Heart left ventricle (tissue), 16 donors: ENCODE results near the gene ZNF343. TPM values are rescaled to one million over a fixed set of nuclear protein-coding genes. Genes with fewer than 3 reads are reported as not detected.

Source experiments
- ATAC-seq, 4 donors: fragments of 200-7000 bp; cut with Tn5 transposase; one replicate each; pipeline ENCODE4 v1.9.1; 2020 to 2022; ENCODE audit warnings: moderate library complexity in 4 of 4, mild to moderate bottlenecking in 3 of 4, moderate number of reproducible peaks in 1 of 4
- DNase-seq, 5 donors: peaks; one replicate each; pipeline ENCODE4 v3.0.0-alpha.2; 2020
- H3K27ac ChIP-seq, 12 donors: fragments of 200-600 bp; sonication (generic) in 4 of 12; one replicate each; pipeline versions ENCODE4 v1.5.0 to v1.8.0; 2016 to 2022; ENCODE audit warnings: mild to moderate bottlenecking in 2 of 12
- H3K27me3 ChIP-seq, 9 donors: fragments of 200-600 bp; sonication (generic) in 2 of 9; one replicate each; pipeline versions ENCODE4 v1.5.1 to v1.8.0; 2016 to 2022; ENCODE audit warnings: mild to moderate bottlenecking in 3 of 9
- H3K36me3 ChIP-seq, 9 donors: fragments of 200-600 bp; sonication (generic) in 2 of 9; one replicate each; pipeline versions ENCODE4 v1.5.0 to v1.8.0; 2018 to 2022; ENCODE audit warnings: mild to moderate bottlenecking in 2 of 9
- H3K4me1 ChIP-seq, 12 donors: fragments of 200-600 bp; sonication (generic) in 4 of 12; one replicate each; pipeline versions ENCODE4 v1.5.0 to v1.8.0; 2016 to 2022; ENCODE audit warnings: mild to moderate bottlenecking in 3 of 12
- H3K4me3 ChIP-seq, 12 donors: fragments of 200-600 bp; sonication (generic) in 4 of 12; one replicate each; pipeline versions ENCODE4 v1.5.0 to v1.8.0; 2017 to 2022; ENCODE audit warnings: mild to moderate bottlenecking in 9 of 12, moderate library complexity in 4 of 12
- H3K9me3 ChIP-seq, 12 donors: fragments of 200-600 bp; sonication (generic) in 4 of 12; one replicate each; pipeline versions ENCODE4 v1.5.0 to v1.8.0; 2016 to 2022; ENCODE audit warnings: mild to moderate bottlenecking in 1 of 12
- POLR2A ChIP-seq, 2 donors: fragments of 450-650 bp; IDR thresholded peaks; one replicate each; pipeline ENCODE4 v1.6.1; 2017; ENCODE audit warnings: antibody characterized with exemption in 2 of 2, mild to moderate bottlenecking in 2 of 2, moderate library complexity in 2 of 2
- WGBS, 4 donors: extraction: QIAGEN DNeasy Blood & Tissue Kit in 2 of 4; methylation state at CpG; one replicate each; pipeline versions ENCODE4 v1.1.5 to v1.1.7; 2013 to 2018; 5-methylcytosine and 5-hydroxymethylcytosine counted together
- intact Hi-C, 10 donors: fragments of 100-400 bp; cut with DNase I; formaldehyde crosslinking; loops; one replicate each; pipeline versions ENCODE4 v1.11.1 to v1.14.2; 2022
- polyA plus RNA-seq, 2 donors: library from polyadenylated mRNA; stranded (reverse); fragments of 200-250 nt; gene quantifications; one replicate each; pipeline ENCODE4 v1.2.3, GENCODE V29; 2013
- total RNA-seq, 9 donors: library from RNA; depleted of rRNA in 2 of 9; stranded (reverse); fragments of >200 nt in 2 of 9; fragmentation: NEBNext Ultra II Directional in 3 of 9; extraction: Animal tissue kit (Norgen Biotek cat#: 25700) in 3 of 9; gene quantifications; one replicate each; pipeline versions ENCODE4 v1.1.0 to v1.2.4, GENCODE V29; 2016 to 2023
- TF ChIP-seq, protein P1 (sequence below), 12 donors: fragments of 200-600 bp; sonication (generic) in 4 of 12; IDR thresholded peaks; one replicate each; pipeline versions ENCODE4 v1.5.0 to v1.8.0; 2018 to 2022; ENCODE audit warnings: antibody characterized with exemption in 12 of 12, mild to moderate bottlenecking in 5 of 12
- donor health status: ischemic (EF 13 %, LVEDD 7.1; RV severe dilation, severe dysfunction).
- donor health status: healthy with polysubstance abuse.
- donor health status: DM: no; HTN: yes; CAD: no.
- donor health status: DM: no; HTN: no; CAD: no.
- donor health status: ischemic (EF 25% LVEDD 6.9; RV normal size, moderate dysfunction).
- donor health status: ischemic (EF 25% LVEDD 5.7; RV mildly dilated, moderate dysfunction).
- donor health status: healthy.
- donor health status: DM: yes; HTN: yes; CAD: no.
- donor health status: ischemic (EF 35%, LVEDD 5.7; RV mildly dilated, moderate dysfunction).
- donor health status: nonischemic (EF 11% LVEDD 7.7; RV severe dilation, severe dysfunction).
- donor health status: DM: yes; HTN: yes; CAD: no.
- donor health status: PGD.
- donor health status: ischemic (EF 29% LVEDD 5.4; RV normal size, mild dysfunction).
- donor health status: nonischemic (EF 23%, LVEDD 6.1; RV moderate dilation, normal function).

ZNF343 gene
- total and polyA plus RNA-seq, 11 donors = 2.6 to 8.6 (median 5.4) TPM

DNA sequence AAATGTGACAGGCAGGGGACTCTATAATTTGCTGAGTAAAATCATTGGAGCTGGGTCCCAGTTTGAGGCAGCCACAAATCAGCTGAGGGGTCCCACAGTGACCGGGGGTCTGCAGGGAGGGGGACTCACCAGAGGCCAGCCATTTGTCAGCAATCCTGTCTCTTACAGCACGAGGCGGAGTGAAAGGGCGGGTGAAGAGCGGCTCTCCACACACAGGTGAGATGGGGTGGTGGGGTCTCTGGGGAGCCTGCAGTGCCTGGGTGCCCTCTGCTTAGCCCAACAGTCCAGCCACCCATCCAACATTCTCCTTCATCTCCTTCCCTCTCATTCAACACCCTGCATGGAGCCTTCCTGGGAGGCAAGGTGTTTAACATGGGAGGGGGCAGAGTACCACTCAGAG is 28.4 kb upstream of the ZNF343 start:
- intact Hi-C loops = loop anchor here in 1 of 10 donors (10.0 kb wide), 1 partner anchor 458 kb away; no protein-coding TSS in a partner anchor
- Histone ChIP-seq H3K9me3 (no peaks in the 10 kb centered on the region), H3K4me1 (no peaks in the 10 kb centered on the region), H3K4me3 (no peak overlapping the region), H3K36me3 (no peaks in the 10 kb centered on the region), H3K27ac (no peak overlapping the region), H3K27me3 (peaks cover 0 to 61% (median 9%) of the 10 kb centered on the region in 9 donors)
- 76 to 80% (median 79%) methylated on average over 5 of the region's 5 CpGs for WGBS, 4 donors
- TF ChIP-seq, protein P1, sequence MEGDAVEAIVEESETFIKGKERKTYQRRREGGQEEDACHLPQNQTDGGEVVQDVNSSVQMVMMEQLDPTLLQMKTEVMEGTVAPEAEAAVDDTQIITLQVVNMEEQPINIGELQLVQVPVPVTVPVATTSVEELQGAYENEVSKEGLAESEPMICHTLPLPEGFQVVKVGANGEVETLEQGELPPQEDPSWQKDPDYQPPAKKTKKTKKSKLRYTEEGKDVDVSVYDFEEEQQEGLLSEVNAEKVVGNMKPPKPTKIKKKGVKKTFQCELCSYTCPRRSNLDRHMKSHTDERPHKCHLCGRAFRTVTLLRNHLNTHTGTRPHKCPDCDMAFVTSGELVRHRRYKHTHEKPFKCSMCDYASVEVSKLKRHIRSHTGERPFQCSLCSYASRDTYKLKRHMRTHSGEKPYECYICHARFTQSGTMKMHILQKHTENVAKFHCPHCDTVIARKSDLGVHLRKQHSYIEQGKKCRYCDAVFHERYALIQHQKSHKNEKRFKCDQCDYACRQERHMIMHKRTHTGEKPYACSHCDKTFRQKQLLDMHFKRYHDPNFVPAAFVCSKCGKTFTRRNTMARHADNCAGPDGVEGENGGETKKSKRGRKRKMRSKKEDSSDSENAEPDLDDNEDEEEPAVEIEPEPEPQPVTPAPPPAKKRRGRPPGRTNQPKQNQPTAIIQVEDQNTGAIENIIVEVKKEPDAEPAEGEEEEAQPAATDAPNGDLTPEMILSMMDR (IDR thresholded peaks at IDR 0.05) = no peak
- no peak for TF ChIP-seq POLR2A (IDR thresholded peaks at IDR 0.05)
- DNase-seq (no peak), ATAC-seq (no peak)

- intact Hi-C loops = loop anchor here in 1 of 10 donors (10.0 kb wide), 1 partner anchor 458 kb away; no protein-coding TSS in a partner anchor
- H3K4me1 ChIP-seq = no peaks in the 10 kb centered on the region
- H3K9me3 ChIP-seq = no peaks in the 10 kb centered on the region
- no peaks in the 10 kb centered on the region for H3K36me3 ChIP-seq
- TF ChIP-seq, protein P1 (IDR thresholded peaks at IDR 0.05) = no peak
- no peak for TF ChIP-seq POLR2A (IDR thresholded peaks at IDR 0.05)
- WGBS, 4 donors = 59 to 70% (median 65%) methylated on average over 9 to 13 of the region's 13 CpGs
- no peak for ATAC-seq
- DNase-seq = no peak
- peaks cover 0 to 60% (median 9%) of the 10 kb centered on the region in 9 donors for H3K27me3 ChIP-seq
- H3K4me3 ChIP-seq = no peak within 1 kb of the TSS
- no peak within 1 kb of the TSS for H3K27ac ChIP-seq
Observed at GRCh38 chr20:2536560-2536986, 27.9 kb upstream of the ZNF343 start, which contains the start of gene TMC2. TMC2 (plus strand) TSS chr20:2536573; CDS start chr20:2536622, 49 bp downstream.

GRCh38 chr20:2535711-2536559 is 27.2 kb upstream of the ZNF343 start:
- Histone ChIP-seq H3K4me1 (no peaks in the 10 kb centered on the region), H3K4me3 (no peak overlapping the region), H3K27me3 (peaks cover 0 to 56% (median 9%) of the 10 kb centered on the region in 9 donors), H3K36me3 (no peaks in the 10 kb centered on the region), H3K27ac (no peak overlapping the region), H3K9me3 (no peaks in the 10 kb centered on the region)
- DNase-seq = no peak
- no peak for ATAC-seq
- intact Hi-C loops = loop anchor here in 1 of 10 donors (10.0 kb wide), 1 partner anchor 459 kb away; no protein-coding TSS in a partner anchor
- 51 to 58% (median 52%) methylated on average over 12 of the region's 12 CpGs for WGBS, 4 donors
- no peak for TF ChIP-seq POLR2A (IDR thresholded peaks at IDR 0.05)
- TF ChIP-seq, protein P1 (IDR thresholded peaks at IDR 0.05) = no peak

GRCh38 chr20:2533118-2533517 is 24.4 kb upstream of the ZNF343 start:
- intact Hi-C loops = loop anchor here in 1 of 10 donors (10.0 kb wide), 1 partner anchor 462 kb away; no protein-coding TSS in a partner anchor
- TF ChIP-seq, protein P1 (IDR thresholded peaks at IDR 0.05) = no peak
- TF ChIP-seq POLR2A (IDR thresholded peaks at IDR 0.05) = no peak
- 79 to 90% (median 85%) methylated on average over 6 to 8 of the region's 8 CpGs for WGBS, 4 donors
- ATAC-seq = no peak
- DNase-seq = no peak
- Histone ChIP-seq H3K27ac (no peak overlapping the region), H3K4me1 (no peaks in the 10 kb centered on the region), H3K27me3 (peaks cover 0 to 48% (median 6%) of the 10 kb centered on the region in 9 donors), H3K4me3 (no peak overlapping the region), H3K36me3 (no peaks in the 10 kb centered on the region), H3K9me3 (no peaks in the 10 kb centered on the region)
